HG03575 (cell line): Measurements from ENCODE around the gene SPG7.

ENCODE experiments used
- ATAC-seq: cut with Tn5 transposase; IDR thresholded peaks from one replicate; pipeline ENCODE4 v1.9.1; 2021; ENCODE audit not compliant: unreplicated experiment, insufficient number of reproducible peaks, low FRiP score; ENCODE audit errors: extremely low read depth

SPG7 gene

DNA sequence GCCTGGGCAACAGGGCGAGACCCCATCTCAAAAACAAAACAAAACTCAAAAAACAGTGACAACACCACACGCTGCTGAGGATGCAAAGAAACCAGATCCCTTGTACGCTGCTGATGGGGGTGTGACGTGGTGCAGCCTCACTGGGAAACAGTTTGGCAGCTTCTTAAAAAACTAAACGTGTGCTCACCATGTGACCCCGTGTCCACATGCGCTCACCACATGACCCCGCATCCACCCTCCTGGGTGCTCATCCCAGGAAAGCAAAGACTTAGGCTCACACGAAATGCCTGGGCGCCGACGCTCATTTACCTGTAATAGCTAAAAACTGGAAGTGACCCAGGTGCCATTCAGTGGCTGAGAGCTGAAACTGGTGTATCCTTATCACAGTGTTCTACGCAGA is 32.4 kb downstream of the SPG7 start:
- no peak for ATAC-seq

DNA sequence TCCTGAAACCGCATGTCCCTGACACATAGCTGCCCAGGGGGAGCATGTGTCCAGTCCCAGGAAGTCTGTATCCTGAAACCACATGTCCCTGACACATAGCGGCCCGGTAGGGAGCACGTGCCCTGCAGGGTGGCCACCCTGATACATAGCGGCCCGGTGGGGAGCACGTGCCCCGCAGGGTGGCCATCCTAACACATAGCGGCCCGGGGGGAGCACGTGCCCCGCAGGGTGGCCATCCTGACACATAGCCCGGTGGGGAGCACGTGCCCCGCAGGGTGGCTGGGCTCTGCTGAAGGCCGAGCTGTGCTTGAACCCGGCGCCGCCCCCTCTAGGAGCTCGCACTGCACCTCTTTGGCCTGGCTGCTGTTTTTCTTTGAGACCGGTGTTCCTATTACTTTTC is 33.6 kb downstream of the SPG7 start:
- no peak for ATAC-seq

- ATAC-seq = no peak
Observed at GRCh38 chr16:89544113-89544512, 35.9 kb downstream of the SPG7 start.

GRCh38 chr16:89544713-89545043 is 36.5 kb downstream of the SPG7 start:
- ATAC-seq = no peak

DNA sequence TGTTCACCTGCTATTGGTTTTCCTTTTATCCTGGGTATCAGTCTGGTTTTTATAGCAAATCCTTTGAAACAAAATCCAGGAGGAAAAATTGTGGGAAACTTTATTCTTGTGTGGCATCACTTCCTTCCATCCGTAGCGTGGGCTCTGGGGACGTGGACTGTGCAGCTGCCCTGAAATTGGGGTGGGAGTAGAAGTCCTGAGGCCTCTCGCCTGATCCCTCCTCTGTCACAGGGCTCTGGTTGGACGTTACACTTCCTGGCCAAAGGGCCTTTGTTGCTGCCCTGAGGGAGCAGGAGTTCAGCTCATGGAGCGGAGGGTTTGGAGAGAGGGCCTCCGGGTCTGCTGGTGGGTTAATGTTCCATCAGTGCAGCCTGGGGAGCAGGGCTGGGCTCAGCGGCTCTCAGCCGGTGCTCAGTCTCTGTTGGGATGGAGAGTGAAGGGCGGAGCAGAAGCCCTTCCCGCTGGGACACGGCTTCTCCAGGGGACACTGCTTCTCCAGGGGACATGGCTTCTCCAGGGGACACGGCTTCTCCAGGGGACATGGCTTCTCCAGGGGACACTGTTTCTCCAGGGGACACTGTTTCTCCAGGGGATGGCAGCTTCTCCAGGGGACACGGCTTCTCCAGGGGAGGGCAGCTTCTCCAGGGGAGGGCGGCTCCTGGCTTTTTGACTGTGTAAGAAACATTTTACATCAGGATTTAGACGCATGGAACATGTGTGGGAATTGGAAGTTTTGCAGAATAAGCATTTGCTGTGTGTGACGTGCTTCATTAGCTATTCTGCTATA is 37.0 kb downstream of the SPG7 start:
- ATAC-seq = no peak

DNA sequence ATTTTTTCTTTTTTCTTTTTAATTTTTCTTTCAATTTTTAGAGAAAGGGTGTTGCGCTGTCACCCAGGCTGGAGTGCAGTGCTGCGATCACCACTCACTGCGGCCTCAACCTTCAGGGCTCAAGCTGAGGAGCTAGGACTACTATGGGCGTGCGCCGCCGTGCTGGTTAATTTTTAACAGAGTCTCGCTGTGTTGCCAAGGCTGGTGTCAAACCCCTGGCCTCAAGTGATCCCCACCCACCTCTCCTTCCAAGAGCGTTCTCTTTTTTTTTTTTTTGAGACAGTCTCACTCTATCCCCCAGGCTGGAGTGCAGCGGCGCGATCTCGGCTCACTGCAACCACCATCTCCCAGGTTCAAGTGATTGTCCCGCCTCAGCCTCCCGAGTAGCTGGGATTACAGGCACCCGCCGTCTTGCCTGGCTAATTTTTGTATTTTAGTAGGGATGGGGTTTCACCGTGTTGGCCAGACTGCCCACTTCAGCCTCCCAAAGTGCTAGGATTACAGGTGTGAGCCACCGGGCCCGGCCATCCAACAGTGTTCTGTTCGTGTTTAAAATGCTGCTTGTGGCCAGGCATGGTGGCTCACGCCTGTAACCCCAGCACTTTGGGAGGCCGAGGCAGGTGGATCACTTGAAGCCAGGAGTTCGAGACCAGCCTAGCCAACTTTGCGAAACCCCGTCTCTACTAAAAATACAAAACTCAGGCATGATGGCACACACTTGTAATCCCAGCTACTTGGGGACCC is 37.8 kb downstream of the SPG7 start:
- no peak for ATAC-seq

GRCh38 chr16:89546781-89547180 is 38.6 kb downstream of the SPG7 start:
- ATAC-seq = no peak

DNA sequence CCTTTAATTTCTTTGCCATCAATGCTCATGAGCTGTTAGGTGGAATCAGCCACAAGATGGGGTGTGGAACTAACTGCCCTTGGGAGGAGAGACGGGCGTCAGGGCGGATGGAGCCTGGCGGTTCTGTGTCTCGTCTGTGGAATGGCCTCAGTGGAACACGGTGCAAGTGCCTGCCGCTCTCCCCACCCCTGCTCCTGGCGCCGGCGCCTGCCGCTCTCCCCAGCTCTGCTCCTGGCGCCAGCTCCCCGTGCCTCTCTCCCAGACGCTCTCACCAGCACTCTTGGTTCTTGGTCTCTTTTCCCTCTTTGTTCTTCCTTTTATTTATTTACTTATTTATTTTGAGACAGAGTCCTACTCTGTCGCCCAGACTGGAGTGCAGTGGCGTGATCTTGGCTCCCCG is 39.1 kb downstream of the SPG7 start:
- no peak for ATAC-seq

- no peak for ATAC-seq
Observed at GRCh38 chr16:89547860-89548259, 39.7 kb downstream of the SPG7 start.

DNA sequence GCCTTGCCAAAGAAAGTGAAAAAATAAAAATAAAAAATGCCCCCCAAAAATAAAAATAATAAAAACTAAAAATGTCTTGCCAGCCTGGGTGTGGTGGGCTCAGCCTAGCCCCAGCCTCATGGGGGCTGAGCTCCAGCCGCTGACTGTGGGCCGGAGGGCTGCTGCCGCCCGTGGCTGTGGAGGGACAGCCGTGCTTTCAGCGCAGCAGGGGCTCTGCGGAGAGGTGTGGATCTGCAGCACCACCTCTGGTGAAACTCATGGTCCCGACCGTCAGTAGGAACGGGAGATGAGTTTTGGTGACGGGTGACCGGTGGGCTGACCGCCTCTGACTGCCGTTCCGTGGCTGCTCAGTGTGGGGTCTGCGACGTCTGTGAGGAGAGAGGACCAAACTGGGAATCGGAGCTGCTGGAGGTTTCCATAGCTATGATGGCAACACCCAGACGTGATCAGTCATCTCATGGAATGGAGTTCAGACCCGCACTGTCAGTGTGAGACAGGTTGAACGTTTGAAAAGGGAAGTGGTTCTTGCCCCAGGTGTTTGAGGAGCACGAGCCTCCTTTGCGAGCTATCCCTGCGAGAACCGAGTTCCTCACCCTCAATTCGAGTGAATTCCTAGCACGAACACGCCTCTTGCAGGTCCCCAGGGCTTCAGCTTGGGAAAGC is 40.3 kb downstream of the SPG7 start:
- ATAC-seq = no peak

- ATAC-seq = no peak
Observed at GRCh38 chr16:89549007-89549700, 41.0 kb downstream of the SPG7 start.

- ATAC-seq = no peak
Observed at GRCh38 chr16:89550421-89551007, 42.3 kb downstream of the SPG7 start.

DNA sequence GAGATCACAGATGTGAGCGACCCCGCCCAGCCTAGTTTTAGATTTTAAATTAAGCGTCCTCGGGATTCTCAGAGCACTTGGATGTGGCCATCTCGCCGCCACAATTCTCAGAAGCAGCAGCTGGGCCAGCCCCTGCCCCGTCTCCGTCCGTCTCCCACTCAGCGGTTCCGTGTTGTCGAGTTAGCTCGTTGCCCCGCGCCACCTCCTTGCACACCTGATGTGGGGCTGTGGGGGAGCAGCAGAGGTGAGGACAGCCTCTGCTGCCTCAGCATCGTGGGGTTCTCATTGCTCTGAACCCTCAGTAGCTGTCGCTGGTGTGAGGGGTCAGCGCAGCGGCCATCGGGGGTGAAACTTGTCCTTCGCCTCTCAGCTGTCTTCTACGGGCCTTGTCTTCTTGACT is 44.1 kb downstream of the SPG7 start:
- ATAC-seq = no peak

DNA sequence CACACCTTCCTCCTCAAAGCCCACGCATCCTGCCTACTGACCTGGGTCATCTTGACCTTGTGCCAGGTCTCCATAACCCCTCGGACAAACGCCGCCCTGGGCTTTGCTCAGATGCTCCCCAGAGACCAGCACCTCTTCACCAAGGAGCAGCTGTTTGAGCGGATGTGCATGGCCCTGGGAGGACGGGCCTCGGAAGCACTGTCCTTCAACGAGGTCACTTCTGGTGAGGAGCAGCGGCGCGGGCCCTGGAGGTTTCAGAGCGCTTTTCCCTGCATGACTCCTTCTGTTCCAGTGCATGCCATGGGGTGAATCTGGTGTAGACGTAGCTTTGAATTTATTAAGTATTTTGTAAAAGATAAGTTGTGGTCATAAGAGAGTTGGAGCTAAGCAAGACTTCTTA is 44.7 kb downstream of the SPG7 start:
- no peak for ATAC-seq

DNA sequence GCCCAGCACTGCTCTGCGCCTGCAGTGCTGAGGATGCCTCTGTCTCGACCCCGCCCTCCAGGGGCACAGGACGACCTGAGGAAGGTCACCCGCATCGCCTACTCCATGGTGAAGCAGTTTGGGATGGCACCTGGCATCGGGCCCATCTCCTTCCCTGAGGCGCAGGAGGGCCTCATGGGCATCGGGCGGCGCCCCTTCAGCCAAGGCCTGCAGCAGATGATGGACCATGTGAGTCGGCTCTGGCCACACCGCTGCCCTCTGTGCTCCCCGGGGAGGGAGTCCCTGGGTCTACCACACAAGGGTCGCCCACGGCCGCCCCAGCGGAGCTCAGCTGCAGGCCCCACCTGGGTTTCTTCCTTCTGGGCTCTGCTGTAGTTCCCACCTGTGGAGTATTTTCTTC is 45.5 kb downstream of the SPG7 start:
- no peak for ATAC-seq

DNA sequence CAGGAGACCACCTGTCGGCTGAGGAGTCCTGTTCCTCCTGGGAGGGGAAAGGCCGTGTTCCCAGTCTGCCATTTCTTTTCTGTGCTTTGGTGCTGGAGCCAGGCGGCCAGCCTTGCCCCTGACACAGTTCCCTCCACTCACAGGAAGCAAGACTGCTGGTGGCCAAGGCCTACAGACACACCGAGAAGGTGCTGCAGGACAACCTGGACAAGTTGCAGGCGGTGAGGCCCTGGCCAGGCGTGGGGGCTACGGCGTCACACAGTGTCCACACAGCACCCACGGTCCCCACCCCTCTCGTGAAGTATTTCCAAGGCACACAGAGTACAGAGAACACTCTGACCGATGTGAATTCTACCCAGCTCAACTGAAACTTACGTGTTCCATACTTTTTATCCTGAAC is 46.1 kb downstream of the SPG7 start:
- ATAC-seq = no peak

GRCh38 chr16:89555265-89555664 is 47.1 kb downstream of the SPG7 start:
- ATAC-seq = no peak

DNA sequence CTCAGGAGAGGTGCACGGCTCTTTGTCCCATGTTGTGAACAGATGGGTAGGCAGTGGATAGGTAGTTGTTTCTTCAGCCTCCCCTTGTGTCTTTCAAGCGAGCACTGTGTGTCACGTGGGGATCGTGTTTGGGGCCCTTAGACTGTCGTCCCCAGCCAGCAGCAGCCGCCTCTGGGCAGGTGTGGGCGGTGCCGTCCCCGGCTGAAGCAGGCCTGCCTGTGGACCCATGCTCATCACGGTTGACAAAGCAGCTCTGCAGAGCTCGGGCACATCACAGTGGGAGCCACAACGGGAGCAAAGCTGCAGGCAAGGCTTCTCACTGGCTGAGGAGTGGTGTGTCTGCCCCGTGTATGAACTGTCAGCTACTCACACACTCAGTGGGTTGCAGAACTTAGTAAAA is 47.6 kb downstream of the SPG7 start:
- ATAC-seq = no peak
